GM18505 (cell line): Measurements from ENCODE around the gene ALPK1.
"Not testable (repeated sequence)": the region's sequence is repeated elsewhere in the genome, so short reads cannot be mapped to it uniquely, and the experiment has no call there.

Experiments
- ATAC-seq: cut with Tn5 transposase; IDR thresholded peaks from one replicate; pipeline ENCODE4 v1.9.1; 2021; ENCODE audit not compliant: unreplicated experiment
- POLR2A ChIP-seq: IDR thresholded peaks from 4 replicates; pipeline ENCODE4 v1.6.1; 2011; ENCODE audit warnings: borderline replicate concordance; ENCODE audit not compliant: insufficient read depth, insufficient read length; ENCODE audit errors: extremely low read depth

The ALPK1 gene

DNA sequence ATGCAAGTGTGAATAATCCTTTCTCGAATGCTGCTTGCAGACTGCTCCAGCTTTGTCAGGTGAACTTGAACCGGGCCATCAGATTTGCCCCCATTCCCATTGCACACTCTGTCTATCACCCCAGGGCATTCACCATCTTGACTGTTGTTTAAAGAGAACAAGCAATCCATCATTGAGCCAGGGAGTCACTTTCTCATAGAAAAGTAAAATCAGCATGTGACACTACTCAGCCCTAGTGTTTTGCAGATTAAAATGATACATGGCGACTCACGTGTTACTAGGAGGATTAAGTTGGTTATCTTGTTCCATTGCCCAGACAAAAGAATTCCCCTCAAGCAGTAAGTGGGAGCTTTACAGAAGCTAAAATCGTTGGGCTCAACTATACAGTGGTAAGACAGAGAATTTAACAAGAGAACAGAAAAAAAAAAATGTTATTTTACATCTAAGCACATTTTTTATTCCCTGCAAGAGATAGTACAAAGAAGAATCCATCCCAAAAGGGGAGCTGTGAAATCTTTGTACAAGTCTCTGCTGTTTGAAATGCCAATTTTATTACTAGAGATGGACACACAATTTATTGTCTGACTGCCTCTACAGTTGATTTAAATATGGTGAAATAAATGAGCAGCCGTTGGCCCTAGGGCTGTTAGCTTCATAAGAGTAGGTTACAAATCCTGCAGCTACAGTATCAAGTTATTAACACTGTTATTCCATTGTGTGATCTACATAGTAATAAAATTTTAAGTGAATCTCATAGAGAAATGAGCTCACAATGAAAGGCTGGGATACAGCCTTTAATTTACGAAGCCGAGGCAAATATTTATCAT lies 151.3 kb downstream of the ALPK1 start:
- no peak for TF ChIP-seq POLR2A
- ATAC-seq = no peak

DNA sequence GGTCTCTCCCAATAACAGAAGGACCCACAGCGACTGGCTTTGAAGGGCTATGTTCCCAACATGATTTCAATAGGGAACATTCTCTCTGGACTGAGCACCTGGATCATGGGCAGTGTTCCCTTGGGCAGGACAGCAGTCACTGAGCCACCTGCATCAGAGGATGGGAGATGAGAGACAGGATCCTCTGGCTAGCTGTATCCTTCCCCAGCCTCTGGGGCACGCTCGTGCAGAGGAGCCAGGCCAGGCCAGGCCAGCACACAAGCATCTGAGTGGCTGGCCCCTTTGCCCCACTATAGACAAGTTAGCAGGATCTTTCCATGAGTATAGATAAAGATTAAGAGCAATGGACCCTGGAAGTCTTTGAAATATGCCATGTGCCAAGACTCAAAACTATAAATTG lies 152.5 kb downstream of the ALPK1 start:
- no peak for TF ChIP-seq POLR2A
- ATAC-seq = no peak

- no peak for TF ChIP-seq POLR2A
- ATAC-seq = no peak
Measured at GRCh38 chr4:112451104-112451503, 153.9 kb downstream of the ALPK1 start.

DNA sequence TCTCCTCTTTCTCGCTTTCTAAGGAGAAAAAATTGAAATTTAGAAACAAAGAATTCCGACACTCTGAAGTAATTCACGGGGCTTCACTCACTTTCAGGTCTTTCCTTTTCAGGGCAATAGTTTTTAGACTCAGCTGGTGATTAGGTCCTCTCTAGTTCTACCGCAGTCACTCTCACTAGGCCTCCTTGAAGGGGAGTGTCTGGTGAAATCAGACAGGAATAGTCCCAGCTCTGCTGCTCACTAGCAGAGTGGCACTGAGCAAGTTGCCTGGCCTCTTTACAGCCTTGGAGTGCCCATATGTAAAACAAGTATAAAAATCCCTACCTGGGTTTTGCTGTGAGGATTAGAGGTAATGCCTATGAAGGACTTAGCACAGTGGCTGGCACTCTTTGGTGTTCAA lies 154.7 kb downstream of the ALPK1 start:
- TF ChIP-seq POLR2A = no peak
- no peak for ATAC-seq

GRCh38 chr4:112453321-112453720 lies 156.2 kb downstream of the ALPK1 start:
- no peak for TF ChIP-seq POLR2A
- ATAC-seq = no peak

DNA sequence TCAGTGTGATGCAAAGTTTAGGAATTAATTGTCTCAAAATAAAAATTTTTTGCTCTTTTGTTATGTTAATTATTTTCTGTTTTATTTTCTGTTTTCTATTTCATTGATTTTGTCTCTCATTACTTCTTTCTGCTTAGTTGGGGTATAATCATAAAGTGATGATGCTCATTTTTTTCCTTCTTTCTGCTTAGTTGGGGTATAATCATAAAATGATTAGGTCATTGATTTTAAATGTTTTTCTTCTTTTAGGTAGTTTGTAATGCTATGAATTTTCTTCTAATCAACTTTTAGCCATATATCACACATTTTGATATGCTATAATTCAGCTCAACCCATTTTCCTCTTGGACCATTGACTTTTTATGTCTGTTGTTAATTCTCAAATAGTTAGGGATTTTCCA lies 175.1 kb downstream of the ALPK1 start:
- TF ChIP-seq POLR2A = no peak
- no peak for ATAC-seq

- TF ChIP-seq POLR2A = no peak
- ATAC-seq = no peak
Measured at GRCh38 chr4:112473985-112474384, 176.8 kb downstream of the ALPK1 start.

DNA sequence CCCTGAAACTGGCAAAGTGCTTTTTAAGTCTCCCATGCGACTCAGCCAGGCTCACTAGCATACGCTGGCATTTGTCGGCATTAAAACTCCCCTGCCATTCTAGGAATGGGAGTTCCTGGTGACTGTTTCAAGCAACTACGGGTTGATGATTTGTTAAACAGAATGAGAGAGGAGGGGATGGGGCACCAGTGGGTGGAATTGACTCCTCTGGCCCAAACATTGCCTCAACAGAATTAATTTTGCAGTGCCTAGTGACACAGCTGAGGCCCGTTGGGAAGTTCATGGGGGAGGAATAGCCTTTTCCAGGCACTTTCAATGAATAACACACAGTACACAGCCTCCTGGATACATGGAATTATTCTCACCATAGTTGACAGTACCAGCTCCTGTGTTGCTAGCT lies 188.8 kb downstream of the ALPK1 start:
- no peak for ATAC-seq
- no peak for TF ChIP-seq POLR2A

DNA sequence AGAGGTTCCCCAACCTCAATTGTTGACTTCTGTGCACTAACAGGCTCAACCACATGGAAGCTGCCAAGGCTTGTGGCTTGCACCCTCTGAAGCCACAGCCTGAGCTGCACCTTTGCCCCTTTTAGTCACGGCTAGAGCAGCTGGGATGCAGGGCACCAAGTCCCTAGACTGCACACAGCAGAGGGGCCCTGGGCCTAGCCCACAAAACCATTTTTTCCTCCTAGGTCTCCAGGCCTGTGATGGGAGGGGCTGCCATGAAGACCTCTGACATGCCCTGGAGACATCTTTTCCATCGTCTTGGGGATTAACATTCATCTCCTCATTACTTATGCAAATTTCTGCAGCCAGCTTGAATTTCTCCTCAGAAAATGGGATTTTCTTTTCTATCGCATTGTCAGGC lies 193.6 kb downstream of the ALPK1 start:
- ATAC-seq = not testable (repeated sequence)
